ENCODE data around the gene COPS7B.
A peak's percentile ranks its signal among the peaks of the same experiment; 100 is the strongest.

Gene COPS7B

DNA sequence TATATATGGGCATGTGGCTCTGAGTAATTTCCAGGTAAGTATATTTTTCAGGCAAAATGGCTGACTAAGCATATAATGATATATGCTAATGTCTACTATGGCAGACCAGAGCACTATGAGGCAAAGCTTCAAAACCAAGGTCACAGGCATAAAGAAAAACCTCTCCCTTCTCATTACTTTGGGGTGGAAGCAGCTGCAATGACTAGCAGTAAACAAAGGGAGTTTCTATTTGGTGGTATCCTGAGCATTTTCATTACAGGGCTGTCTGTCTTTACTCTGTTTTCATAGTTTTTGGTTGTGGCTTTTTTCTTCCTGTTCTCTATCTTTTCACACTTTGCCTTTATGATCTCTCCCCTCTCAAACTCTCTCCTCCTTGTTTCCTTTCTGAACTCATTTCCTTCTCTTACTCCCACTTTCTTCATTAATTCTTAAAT is 20.7 kb upstream of the COPS7B start:
- no peak overlapping the region for H4K91ac ChIP-seq (ENCODE audit: low read length)
- H3K9ac ChIP-seq (ENCODE audit: low read length) = no peak overlapping the region
- peaks cover 12% of the 10 kb centered on the region for H3K4me1 ChIP-seq (ENCODE audit: control insufficient read depth, insufficient read depth, low read depth, low read length)
- H3K14ac ChIP-seq (ENCODE audit: low read length in 2 of 2) = no peak overlapping the region
- no peak overlapping the region for H4K8ac ChIP-seq (ENCODE audit: low read length)
- peaks cover 3% of the 10 kb centered on the region for H3K79me1 ChIP-seq (replicated peaks; ENCODE audit: low read length, poor library complexity, severe bottlenecking)
- H3K36me3 ChIP-seq (ENCODE audit: control insufficient read depth in 1 of 2, insufficient read depth in 2 of 2, low read depth in 1 of 2, low read length in 2 of 2) = no peaks in the 10 kb centered on the region
- no peak for DNase-seq
- H3K27ac ChIP-seq (ENCODE audit: low read length, poor library complexity, severe bottlenecking) = peak overlapping the region; percentile 74
- no peak overlapping the region for H3K18ac ChIP-seq (ENCODE audit: low read depth in 1 of 2, low read length in 2 of 2)
- H3K27me3 ChIP-seq (ENCODE audit: control insufficient read depth in 1 of 2, insufficient read depth in 1 of 2, low read length in 2 of 2) = no peaks in the 10 kb centered on the region
- H3K4ac ChIP-seq (ENCODE audit: low read depth in 1 of 2, low read length in 2 of 2) = no peak overlapping the region
- H2AFZ ChIP-seq (ENCODE audit: low read depth, low read length) = no peak overlapping the region
- H2BK120ac ChIP-seq (ENCODE audit: low read depth, low read length) = no peak overlapping the region
- no peak overlapping the region for H2BK12ac ChIP-seq (ENCODE audit: low read length in 2 of 2)
- no peak overlapping the region for H3K4me3 ChIP-seq (ENCODE audit: insufficient read depth in 1 of 2, low read depth in 1 of 2, low read length in 2 of 2)
- no peaks in the 10 kb centered on the region for H3K9me3 ChIP-seq (ENCODE audit: control insufficient read depth, low read length)
- no peak overlapping the region for H2AK5ac ChIP-seq (ENCODE audit: low read length, severe bottlenecking)
- H3K23ac ChIP-seq (ENCODE audit: low read length in 2 of 2) = no peak overlapping the region
- no peak overlapping the region for H3K4me2 ChIP-seq (ENCODE audit: low read length, poor library complexity, severe bottlenecking)
- no peak overlapping the region for H2BK15ac ChIP-seq (ENCODE audit: low read depth, poor library complexity, severe bottlenecking)
- H2BK5ac ChIP-seq (ENCODE audit: low read depth, low read length, poor library complexity, severe bottlenecking) = no peak overlapping the region

DNA sequence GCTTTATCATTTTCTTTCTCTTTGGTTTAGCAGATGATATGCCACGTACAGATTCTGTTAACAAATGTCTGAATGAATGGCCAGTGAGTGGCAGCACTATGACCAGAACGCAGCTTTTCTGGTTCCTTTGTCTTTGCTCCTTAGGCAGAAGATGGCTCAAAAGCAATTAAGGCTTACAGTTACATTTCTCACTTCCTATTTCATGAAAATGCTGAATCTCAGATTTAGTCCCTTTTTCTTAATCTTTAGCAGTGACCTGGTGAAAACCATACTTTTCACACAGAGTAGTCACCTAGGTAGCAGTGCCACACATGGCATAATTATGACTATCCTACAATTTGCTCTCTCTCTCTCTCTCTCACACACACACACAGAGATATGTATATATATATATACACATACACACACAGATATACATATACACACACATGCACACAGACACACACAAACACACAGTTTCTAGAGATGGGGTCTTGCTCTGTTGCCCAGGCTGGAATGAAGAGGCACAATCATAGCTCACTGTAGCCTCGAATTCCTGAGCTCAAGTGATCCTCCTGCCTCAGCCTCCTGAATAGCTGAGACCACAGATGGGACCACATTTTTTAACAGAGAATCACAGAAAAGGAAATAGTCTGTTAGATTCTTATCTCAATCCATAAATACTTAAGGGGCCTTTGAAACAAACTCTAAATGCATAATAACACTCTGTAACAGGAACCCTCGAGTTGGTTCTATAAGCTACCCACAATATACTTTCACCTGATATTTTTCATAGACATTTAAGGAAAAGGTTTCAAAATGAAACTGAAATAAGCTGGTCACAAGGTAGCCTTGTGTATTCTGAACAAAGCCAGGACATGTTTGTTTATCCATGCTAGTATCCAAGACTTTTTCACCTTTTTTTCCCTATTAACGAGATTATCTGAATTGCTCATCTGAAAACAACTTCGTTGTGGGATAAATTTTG is 16.8 kb upstream of the COPS7B start:
- Histone ChIP-seq H3K23ac (ENCODE audit: low read length in 2 of 2) (no peak overlapping the region), H2AK5ac (ENCODE audit: low read length, severe bottlenecking) (no peak overlapping the region), H3K18ac (ENCODE audit: low read depth in 1 of 2, low read length in 2 of 2) (no peak overlapping the region), H3K4me2 (ENCODE audit: low read length, poor library complexity, severe bottlenecking) (no peak overlapping the region), H3K27ac (ENCODE audit: low read length, poor library complexity, severe bottlenecking) (no peak overlapping the region), H3K4me3 (ENCODE audit: insufficient read depth in 1 of 2, low read depth in 1 of 2, low read length in 2 of 2) (no peak overlapping the region), H2BK5ac (ENCODE audit: low read depth, low read length, poor library complexity, severe bottlenecking) (no peak overlapping the region), H3K4me1 (ENCODE audit: control insufficient read depth, insufficient read depth, low read depth, low read length) (peaks cover 12% of the 10 kb centered on the region), H4K91ac (ENCODE audit: low read length) (no peak overlapping the region), H4K8ac (ENCODE audit: low read length) (no peak overlapping the region), H2BK15ac (ENCODE audit: low read depth, poor library complexity, severe bottlenecking) (no peak overlapping the region), H2BK120ac (ENCODE audit: low read depth, low read length) (no peak overlapping the region), H3K14ac (ENCODE audit: low read length in 2 of 2) (no peak overlapping the region), H3K27me3 (ENCODE audit: control insufficient read depth in 1 of 2, insufficient read depth in 1 of 2, low read length in 2 of 2) (no peaks in the 10 kb centered on the region), H2AFZ (ENCODE audit: low read depth, low read length) (no peak overlapping the region), H3K9me3 (ENCODE audit: control insufficient read depth, low read length) (no peaks in the 10 kb centered on the region), H3K9ac (ENCODE audit: low read length) (no peak overlapping the region), H3K79me1 (replicated peaks; ENCODE audit: low read length, poor library complexity, severe bottlenecking) (peaks cover 1% of the 10 kb centered on the region), H3K4ac (ENCODE audit: low read depth in 1 of 2, low read length in 2 of 2) (no peak overlapping the region), H3K36me3 (ENCODE audit: control insufficient read depth in 1 of 2, insufficient read depth in 2 of 2, low read depth in 1 of 2, low read length in 2 of 2) (no peaks in the 10 kb centered on the region), H2BK12ac (ENCODE audit: low read length in 2 of 2) (no peak overlapping the region)
- peak; percentile 5 for DNase-seq
- WGBS = 92% methylated on average over 3 of the region's 6 CpGs

DNA sequence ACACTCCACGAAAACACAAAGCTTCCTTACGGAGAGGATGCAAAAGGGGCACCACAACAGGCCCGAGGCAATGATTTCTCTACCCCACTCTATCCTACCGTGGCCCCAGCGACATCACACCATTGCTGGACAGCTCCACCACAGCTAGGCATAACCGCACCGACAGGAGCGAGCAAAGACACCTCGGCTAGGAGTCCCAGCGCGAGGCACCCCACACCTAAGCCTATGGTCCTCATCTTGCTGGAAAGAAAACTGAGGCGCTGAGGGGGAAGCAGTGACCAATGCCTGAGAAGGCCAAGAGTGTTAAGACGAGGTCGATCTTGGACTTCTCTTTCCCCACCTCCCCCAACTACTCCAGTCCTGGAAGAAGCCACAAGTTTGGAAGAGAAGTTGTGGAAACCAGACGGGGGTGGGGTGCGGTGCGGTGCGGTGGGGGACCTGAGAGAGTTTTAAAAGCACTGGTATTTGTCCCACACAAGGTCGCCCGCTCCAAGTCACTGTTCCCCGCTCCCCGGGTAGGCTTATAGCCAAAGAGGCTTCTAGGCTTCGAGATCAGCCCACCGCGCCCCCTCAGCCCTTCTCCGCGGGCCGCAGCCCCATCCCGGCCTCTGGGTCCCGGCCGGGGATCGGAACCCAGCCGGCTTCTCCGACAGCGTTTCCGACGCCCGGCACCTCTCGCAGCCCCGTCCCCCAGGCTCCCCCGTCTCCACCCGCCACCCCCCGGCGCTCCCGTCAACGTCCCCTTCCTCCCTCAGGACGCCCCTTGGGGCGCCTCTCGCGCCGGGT is 5.9 kb upstream of the COPS7B start:
- Histone ChIP-seq H3K4me2 (ENCODE audit: low read length, poor library complexity, severe bottlenecking) (peak overlapping the region; percentile 92), H3K36me3 (ENCODE audit: control insufficient read depth in 1 of 2, insufficient read depth in 2 of 2, low read depth in 1 of 2, low read length in 2 of 2) (no peaks in the 10 kb centered on the region), H3K23ac (ENCODE audit: low read length in 2 of 2) (no peak overlapping the region), H3K18ac (ENCODE audit: low read depth in 1 of 2, low read length in 2 of 2) (no peak overlapping the region), H4K91ac (ENCODE audit: low read length) (no peak overlapping the region), H2BK120ac (ENCODE audit: low read depth, low read length) (no peak overlapping the region), H2BK5ac (ENCODE audit: low read depth, low read length, poor library complexity, severe bottlenecking) (no peak overlapping the region), H3K4me3 (ENCODE audit: insufficient read depth in 1 of 2, low read depth in 1 of 2, low read length in 2 of 2) (peak overlapping the region; percentile 90 to 91), H3K9me3 (ENCODE audit: control insufficient read depth, low read length) (no peaks in the 10 kb centered on the region), H3K27ac (ENCODE audit: low read length, poor library complexity, severe bottlenecking) (no peak overlapping the region), H2AFZ (ENCODE audit: low read depth, low read length) (peak overlapping the region; percentile 99), H4K8ac (ENCODE audit: low read length) (no peak overlapping the region), H3K9ac (ENCODE audit: low read length) (peak overlapping the region; percentile 94), H3K27me3 (ENCODE audit: control insufficient read depth in 1 of 2, insufficient read depth in 1 of 2, low read length in 2 of 2) (no peaks in the 10 kb centered on the region), H2BK15ac (ENCODE audit: low read depth, poor library complexity, severe bottlenecking) (no peak overlapping the region), H2AK5ac (ENCODE audit: low read length, severe bottlenecking) (no peak overlapping the region), H3K14ac (ENCODE audit: low read length in 2 of 2) (no peak overlapping the region), H3K4me1 (ENCODE audit: control insufficient read depth, insufficient read depth, low read depth, low read length) (peaks cover 8% of the 10 kb centered on the region), H3K4ac (ENCODE audit: low read depth in 1 of 2, low read length in 2 of 2) (no peak overlapping the region), H3K79me1 (replicated peaks; ENCODE audit: low read length, poor library complexity, severe bottlenecking) (peaks cover 20% of the 10 kb centered on the region), H2BK12ac (ENCODE audit: low read length in 2 of 2) (no peak overlapping the region)
- DNase-seq = peak; percentile 63
- WGBS = 5% methylated on average over 43 of the region's 51 CpGs
